HG02840 (cell line): ENCODE data around the gene TBC1D9.
A peak's percentile ranks its signal among the peaks of the same experiment; 100 is the strongest.
"Not testable (repeated sequence)": the region's sequence is repeated elsewhere in the genome, so short reads cannot be mapped to it uniquely, and the experiment has no call there.

Experiments used
- ATAC-seq: cut with Tn5 transposase; IDR thresholded peaks from one replicate; pipeline ENCODE4 v1.9.1; 2021; ENCODE audit warnings: mild to moderate bottlenecking, moderate library complexity, moderate number of reproducible peaks; ENCODE audit not compliant: unreplicated experiment, low FRiP score

The TBC1D9 gene

DNA sequence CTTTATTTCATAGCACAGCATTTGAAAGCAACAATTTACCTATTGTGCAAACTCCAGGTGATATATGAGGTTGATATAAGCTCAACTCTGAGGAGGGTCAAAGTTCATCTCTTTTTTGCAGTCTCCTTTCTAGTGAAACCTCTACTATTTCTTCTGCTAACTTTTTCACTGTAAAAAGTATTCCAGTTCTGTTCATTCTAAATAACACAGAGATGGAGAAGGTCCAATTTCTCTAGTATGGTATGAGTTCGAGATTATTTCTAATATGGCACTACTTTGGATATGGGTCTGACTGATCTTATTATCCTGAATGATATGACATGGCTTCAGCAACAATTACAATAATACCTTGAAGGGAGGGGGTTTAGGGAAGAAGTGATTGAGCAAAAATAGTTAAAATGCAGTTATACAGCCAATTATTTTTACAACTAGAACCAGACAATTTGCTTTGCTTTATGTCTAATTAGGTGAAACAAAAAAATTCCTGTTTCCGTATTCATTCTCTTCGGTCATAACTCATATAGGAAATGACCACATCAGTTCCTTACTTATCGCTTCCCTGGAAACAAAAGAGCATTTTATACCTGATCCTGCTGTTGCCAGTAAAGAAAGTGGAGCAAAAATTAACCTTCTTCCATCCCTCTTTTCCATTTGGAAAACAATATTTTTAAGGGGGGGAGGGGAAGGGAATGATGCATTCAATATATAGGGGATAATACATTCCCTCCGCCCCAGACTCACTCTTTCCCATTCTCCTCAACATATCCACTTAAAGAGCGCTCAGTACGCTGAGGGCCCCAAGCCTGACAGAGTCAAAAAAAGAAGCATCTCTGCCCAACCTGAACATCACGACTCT, 1.0 kb downstream of the TBC1D9 start:
- ATAC-seq, result no peak

DNA sequence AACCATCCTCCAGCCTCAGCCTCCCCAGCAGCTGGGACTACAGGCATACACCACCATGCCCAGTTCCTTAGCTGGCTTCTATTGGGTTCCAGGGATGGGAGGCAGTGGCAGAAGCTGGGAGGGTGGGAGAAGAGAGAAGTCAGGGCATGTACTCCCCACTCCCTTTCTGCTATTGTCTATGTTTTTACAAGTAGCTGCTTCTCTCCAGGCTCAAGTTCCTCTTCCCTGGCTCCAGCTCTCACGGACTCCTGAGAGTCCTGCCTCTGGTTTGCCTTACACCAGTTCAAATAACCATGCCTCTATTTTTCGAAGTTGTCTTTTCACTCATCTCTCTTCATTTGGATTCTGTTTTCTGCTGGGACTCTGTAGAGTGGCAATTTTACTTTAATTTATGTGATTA, 2.9 kb downstream of the TBC1D9 start:
- ATAC-seq, result no peak

DNA sequence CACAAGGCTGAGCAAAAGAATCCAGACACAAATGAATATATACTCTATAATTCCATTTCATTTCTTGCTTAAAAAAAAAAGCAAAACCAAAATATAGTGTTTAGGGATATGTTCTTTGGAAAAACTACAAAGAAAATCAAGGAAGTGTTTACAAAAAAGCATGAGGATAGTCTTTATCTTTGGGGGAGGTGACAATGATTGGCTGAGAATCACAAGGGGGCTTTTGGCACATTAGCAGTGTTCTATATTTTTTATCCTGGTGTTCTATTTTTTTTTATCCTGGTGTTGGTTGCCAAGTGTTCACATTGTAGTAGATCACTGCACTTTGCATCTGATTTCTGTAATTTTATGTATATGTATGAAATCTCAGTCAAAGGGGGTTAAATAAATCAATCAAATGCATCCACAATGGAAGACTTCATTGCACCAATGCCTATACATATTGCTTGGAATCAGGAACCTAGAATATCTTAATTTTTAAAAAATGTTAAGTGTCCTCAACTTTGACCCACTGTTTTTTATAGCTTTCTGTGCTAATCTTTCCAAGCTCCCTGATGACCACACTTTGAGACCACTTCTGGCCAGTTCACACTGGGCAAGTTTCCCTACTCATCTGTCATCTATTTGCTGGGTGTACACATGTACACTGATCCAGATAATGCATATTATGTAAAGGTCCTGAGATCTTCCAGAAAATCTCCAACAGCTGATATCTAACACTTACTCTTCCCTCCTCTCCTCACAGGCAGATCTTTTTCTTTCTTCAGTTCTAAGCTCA, 3.7 kb downstream of the TBC1D9 start:
- no peak for ATAC-seq

DNA sequence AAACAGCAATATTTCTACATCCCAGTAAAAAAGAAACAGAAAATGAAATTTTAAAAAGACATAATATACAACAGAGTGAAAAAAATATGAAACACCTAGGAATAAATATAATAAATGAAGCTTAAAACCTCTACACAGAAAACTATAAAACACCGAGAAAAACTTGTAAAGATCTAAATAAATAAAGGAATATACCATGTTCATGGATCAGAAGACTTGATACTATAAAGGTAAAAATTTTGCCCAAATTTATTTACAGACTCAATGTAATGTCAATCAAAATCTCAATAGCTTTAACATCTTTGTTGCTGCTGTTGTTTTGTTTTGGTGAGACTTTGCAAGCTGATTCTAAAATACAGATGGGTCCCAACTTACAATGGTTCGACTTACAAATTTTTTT, 5.7 kb downstream of the TBC1D9 start:
- ATAC-seq, result no peak

DNA sequence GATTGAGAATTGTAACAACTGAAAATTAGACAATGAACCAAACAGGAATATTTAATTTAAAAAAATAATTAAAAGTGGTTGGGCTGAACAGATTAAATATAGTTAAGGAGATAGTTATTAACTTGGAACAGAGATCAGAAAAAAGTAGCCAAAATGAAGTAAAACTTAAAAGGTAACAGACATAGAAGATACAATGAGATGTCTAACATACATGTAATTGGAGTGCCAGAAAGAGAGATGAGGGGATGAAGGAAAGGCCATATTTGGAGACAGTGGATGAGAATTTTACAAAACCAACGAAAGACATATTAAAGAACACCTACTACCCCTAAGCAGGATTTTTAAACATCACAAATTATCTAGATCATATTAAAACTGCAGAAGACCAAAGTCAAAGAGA, 8.0 kb downstream of the TBC1D9 start:
- no peak for ATAC-seq

DNA sequence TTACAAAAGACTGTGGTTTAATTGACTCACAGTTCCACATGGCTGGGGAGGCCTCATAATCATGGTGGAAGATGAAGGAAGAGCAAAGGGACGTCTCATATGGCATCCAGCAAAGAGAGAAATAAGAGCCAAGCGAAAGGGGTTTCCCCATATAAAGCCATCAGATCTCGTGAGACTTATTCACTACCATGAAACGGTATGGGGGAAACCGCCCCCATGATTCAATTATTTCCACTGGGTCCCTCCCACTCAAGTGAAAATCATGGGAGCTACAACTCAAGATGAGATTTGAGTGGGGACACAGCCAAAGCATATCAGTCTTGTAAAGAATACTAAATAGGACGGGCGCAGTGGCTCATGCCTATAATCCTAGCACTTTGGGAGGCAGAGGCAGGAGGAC, 9.6 kb downstream of the TBC1D9 start:
- ATAC-seq, result not testable (repeated sequence)

DNA sequence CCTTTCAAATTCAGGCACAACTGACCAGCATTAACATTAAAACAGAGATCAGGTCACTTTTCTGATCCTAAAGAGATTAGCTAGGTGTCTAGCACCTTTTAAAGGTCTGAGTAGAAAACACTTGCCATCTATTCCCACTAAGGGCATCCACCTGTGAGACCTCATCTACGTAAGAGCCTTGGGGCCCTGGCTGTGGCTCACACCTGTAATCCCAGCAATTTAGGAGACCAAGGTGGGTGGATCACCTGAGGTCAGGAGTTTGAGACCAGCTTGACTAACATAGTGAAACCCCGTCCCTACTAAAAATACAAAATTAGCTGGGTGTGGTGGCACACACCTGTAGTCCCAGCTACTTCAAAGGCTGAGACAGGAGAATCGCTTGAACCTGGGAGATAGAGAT, 11.8 kb downstream of the TBC1D9 start:
- ATAC-seq, result no peak

DNA sequence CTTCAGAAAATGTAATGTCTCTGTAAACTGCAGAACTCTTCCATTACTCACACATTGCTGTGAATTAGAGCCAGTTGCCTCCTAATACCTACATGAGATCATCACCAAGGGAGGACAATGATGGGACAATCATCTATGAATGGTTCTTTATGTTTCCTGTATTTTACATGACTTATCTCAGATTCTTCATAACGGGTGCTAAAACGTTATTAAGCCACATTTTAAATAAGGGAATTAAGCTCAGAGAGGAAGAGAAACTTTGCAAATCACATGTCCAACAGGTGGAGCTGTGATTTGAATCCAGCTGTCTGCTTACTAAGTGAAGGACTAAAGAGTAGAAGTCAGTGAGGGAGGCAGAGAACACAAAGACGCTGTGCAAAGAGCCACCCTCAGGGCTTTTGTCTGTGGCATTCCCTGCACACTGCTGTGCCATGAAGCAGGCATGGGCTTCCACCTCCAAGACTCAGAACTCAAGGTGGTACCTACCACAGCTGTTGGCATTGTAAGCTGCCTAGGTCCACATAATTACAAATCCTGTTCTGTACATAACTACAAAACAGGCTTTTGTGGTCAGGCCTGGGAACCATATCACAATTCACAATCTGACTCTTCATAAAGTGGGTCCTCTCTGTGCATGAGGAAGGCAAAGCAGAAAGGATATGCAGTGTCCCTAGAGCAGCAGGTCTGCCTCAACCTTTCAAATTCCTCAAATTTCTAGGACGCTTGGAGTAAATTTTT, 12.8 kb downstream of the TBC1D9 start:
- peak; percentile 75 for ATAC-seq

DNA sequence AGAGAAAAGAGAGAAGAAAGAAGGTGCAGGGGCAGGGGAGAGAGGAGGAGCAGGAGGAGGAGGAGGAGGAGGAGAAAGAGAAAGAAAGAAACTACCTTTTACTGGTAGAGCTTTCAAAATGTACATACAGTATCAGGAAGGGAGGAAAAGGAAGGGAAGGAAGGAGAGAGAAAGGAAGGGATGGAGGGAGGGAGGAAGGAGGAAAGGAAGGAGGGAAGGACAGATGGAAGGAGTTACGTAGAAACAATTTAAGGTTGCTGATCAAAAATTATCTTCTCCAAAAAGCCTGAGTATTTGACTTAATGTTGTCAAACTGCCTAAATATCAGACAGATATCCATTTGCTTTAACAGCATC, 13.4 kb downstream of the TBC1D9 start:
- peak; percentile 10 for ATAC-seq

DNA sequence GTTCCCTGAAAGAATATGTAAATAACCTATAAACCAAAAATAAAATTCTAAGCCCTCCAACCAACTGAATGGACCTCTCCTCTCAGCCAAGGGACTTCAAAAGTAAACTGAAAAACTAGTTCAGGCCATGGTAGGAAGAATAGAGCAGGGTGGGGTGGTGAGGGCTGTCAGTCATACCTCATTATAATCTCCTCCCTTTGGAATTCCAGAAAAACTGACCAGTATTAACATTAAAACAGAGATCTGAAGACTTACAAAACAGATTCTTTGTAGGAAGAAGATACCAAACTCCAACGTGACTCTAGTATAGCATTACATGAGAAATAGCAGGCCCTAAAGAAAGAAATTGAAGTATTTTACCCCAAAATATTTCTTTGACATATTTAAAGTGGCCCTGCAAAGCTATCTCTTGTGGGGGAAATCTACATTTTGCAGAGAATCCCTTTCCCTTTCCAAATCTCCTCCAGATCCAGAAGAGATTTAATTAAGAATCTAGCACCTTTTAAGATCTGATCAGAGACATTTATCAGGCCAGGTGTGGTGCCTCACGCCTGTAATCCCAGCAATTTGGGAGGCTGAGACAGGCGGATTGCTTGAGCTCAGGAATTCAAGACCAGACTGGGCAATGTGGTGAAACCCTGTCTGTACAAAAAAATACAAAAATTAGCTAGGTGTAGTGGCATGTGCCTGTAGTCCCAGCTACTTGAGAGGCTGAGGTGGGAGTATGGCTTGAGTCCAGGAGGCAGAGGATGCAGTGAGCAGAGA, 15.1 kb downstream of the TBC1D9 start:
- ATAC-seq, result no peak

DNA sequence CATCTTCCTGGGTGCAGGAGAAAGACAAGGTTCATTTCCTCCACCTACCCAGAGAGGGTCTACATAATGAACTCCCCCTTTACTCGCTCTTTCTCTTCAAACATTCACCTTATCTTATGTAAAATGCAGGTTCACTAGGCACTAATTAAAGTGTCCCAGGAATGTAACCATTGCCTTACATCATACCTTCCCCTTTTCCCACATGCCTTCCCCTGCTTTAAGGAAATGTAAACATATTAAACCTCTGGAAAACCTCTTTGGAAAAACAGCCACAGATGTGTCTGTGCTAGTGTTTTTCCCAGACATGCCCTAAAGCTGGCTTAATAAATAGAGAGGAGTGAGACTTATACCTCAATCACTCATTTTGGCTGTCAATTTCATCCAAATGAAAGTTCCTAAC, 15.8 kb downstream of the TBC1D9 start:
- ATAC-seq, result no peak

DNA sequence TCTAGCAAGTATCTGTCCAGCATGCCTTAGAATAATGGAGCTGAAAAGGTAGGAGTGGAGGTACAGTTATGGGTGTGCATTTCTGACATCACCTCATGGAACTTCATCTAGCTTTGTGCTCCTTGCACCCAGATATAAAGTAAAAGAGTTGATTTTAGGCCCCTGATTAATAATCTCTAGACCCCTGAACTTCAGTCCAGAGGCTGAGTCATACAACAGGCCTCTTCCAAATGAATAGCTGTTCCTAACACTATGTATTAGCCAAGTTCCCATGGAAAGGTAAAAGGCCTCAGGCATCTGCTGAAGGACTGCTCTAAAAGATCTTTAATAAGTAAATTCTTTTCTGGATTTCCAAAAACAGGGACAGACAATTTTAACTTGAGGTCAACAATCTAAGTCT, 16.2 kb downstream of the TBC1D9 start:
- no peak for ATAC-seq

DNA sequence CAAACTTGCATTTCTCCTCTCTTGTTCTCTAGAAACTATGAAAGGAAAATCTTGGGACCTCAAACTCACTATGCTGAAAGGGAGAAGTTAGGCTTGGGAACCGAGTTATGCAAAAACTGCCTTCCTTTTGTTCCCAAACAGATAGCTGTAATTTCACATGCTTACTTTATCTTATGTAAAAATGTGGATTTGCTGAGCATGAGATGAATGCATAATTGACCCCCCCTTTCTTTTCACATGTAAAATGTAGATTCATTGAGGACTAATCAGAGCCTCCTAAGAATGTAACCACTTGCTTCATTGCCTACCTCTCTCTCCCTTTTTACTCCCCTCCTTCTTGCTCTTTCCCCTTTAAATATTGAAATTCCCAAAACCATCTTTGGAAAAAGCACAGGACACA, 18.0 kb downstream of the TBC1D9 start:
- ATAC-seq, result no peak

DNA sequence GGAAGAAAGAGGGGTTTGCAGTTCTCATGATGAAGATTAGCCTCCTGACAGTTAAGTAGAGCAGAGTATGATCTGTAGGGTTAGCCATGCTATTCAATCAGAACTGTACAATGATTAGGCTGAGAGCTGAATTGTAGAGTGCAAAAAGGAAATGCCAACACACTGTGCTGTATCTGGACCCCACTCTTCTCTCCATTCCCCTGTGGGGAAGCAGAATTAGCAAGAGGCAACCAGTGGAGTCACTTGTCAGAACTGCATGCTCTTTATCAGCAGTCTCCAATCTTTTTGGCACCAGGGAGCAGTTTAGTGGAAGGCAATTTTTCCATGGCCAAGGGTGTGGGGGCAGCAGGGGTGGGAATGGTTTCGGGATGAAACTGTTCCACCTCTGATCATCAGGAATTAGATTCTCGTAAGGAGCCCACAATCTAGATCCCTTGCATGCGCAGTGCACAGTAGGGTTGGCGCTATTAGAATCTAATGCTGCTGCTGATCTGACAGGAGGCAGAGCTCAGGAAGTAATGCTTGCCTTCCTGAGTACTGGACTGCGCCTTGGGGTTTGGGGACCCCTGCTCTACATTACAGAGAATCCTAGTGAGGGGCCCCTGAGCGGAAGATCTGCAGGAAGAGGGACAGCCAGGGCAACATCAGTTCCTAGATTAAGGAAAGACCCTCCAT, 19.4 kb downstream of the TBC1D9 start:
- no peak for ATAC-seq

DNA sequence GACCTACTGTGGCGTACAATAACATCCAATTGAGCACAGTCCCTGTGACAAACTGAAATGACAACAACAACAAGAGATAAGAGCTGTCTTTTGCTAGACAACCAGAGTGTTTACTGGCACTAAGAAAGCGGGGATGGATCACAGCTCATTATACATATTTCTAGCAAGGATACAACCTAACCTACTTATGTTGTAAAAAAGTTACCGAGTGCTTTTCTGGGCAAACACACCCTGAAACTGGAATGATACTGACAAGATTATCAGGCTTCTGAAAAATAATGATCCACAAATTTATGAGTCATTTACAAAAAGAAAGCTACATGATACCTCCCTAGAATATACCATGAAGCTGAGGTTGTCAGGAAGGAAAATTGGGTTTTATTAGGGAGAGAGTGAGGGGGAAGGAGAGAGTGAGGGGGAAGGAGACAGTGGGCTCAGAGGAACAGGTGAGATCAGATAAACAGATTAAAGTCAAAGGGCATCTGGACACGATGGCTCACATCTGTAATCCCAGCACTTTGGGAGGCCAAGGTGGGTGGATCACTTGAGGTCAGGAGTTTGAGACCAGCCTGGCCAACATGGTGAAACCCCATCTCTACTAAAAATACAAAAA, 20.3 kb downstream of the TBC1D9 start:
- no peak for ATAC-seq

DNA sequence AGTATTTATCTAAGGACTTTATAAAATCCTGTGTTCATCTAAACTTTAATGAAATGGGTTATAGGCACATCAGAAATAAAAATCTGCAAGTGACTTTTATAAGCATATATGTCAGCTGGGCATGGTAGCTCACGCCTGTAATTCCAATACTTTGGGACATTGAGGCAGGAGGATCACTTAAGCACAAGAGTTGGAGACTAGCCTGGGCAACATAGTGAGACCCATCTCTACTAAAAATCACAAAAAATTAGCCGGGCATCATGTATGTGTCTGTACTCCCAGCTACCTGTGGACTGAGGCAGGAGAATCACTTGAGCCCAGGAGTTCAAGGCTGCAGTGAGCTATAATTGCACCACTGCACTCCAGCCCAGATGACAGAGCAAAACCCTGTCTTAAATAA, 20.9 kb downstream of the TBC1D9 start:
- no peak for ATAC-seq

DNA sequence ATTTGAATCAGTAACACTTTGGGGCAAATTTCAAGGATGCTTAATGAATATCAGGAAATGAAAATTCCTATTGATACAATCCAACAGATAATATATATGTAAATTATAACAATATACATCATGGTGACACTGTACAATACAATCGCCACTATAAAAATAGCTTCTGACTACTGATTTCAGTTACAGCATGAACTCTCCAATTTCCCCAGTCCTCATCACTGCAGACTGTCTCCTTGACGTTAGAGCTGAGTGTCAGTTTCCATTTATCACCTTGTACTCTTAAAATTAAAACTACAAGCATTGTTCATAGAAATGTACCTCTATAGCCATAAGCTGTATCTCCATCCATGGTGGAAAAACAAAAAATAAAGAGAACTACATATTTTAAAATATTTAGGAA, 23.4 kb downstream of the TBC1D9 start:
- ATAC-seq, result no peak

DNA sequence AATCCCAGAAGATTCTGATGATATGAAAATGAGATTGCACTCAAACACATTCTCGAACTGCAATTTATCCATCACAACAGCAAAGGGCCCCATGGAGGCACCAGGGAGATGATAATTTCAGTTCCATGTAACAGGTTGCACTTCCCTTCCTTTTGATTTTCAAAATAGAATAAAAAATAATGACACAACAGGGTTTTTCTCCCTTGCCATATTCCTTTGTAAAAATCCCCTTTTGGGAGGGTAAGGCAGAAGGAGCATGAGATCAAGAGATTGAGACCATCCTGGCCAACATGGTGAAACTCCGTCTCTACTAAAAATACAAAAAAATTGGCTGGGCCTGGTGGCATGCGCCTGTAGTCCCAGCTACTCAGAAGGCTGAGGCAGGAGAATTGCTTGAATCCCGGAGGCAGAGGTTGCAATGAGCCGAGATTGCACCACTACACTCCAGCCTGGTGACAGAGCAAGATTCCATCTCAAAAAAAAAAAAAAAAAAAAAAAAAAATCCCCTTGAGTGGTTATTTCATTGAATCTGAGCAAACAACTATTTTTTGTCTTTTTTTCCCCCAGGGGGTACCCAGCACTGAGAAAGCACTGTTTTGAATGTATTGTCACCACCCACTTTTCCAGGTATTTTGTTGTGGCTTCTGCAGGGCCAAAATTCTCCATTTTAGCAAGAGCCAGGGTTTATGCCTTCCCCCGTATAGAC, 26.7 kb downstream of the TBC1D9 start:
- ATAC-seq, result no peak
